SK-N-SH treated with all-trans-retinoic acid at 6 μM for 48 hours (cell line): Measurements from ENCODE around the gene EMX2.
"Not testable (repeated sequence)": the region's sequence is repeated elsewhere in the genome, so short reads cannot be mapped to it uniquely, and the experiment has no call there.

Experiments used
- ATAC-seq: fragments of 200-7000 bp; cut with Tn5 transposase; 3 replicates; pipeline ENCODE4 v1.9.1; 2020; ENCODE audit warnings: mild to moderate bottlenecking, moderate library complexity
- BACH2 ChIP-seq: fragments of 250-450 bp; sonication (Bioruptor Pico); IDR thresholded peaks from 2 replicates; pipeline ENCODE4 v1.9.0; 2021; ENCODE audit warnings: mild to moderate bottlenecking, borderline replicate concordance
- CSDC2 ChIP-seq: fragments of 250-450 bp; sonication (Bioruptor Pico); IDR thresholded peaks from 2 replicates; pipeline ENCODE4 v1.5.0; 2020; ENCODE audit warnings: mild to moderate bottlenecking, moderate library complexity
- CSRNP3 ChIP-seq: fragments of 250-450 bp; sonication (Bioruptor Pico); IDR thresholded peaks from 2 replicates; pipeline ENCODE4 v1.5.1; 2021; ENCODE audit warnings: mild to moderate bottlenecking, moderate library complexity
- ESRRG ChIP-seq: fragments of 250-450 bp; sonication (Bioruptor Pico); IDR thresholded peaks from 2 replicates; pipeline ENCODE4 v1.6.1; 2021; ENCODE audit warnings: mild to moderate bottlenecking
- ISL1 ChIP-seq: fragments of 250-450 bp; sonication (Bioruptor Pico); IDR thresholded peaks from 2 replicates; pipeline ENCODE4 v2.1.2; 2022; ENCODE audit warnings: mild to moderate bottlenecking, moderate library complexity
- OSR1 ChIP-seq: fragments of 250-450 bp; sonication (Bioruptor Pico); IDR thresholded peaks from 2 replicates; pipeline ENCODE4 v1.8.0; 2022; ENCODE audit warnings: moderate library complexity, mild to moderate bottlenecking, inconsistent platforms
- PATZ1 ChIP-seq: fragments of 250-450 bp; sonication (Bioruptor Pico); IDR thresholded peaks from 2 replicates; pipeline ENCODE4 v1.8.0; 2020; ENCODE audit warnings: mild to moderate bottlenecking, moderate library complexity, borderline replicate concordance
- RARB ChIP-seq: fragments of 250-450 bp; sonication (Bioruptor Pico); IDR thresholded peaks from 2 replicates; pipeline ENCODE4 v1.8.0; 2021; ENCODE audit warnings: mild to moderate bottlenecking, moderate library complexity
- SNAI2 ChIP-seq: fragments of 250-450 bp; sonication (Bioruptor Pico); IDR thresholded peaks from 2 replicates; pipeline ENCODE4 v1.5.0; 2020; ENCODE audit warnings: mild to moderate bottlenecking, moderate library complexity
- TCF4 ChIP-seq: fragments of 250-450 bp; sonication (Bioruptor Pico); IDR thresholded peaks from 2 replicates; pipeline ENCODE4 v1.8.0; 2021; ENCODE audit warnings: mild to moderate bottlenecking, moderate library complexity, borderline replicate concordance
- TOX ChIP-seq: fragments of 250-450 bp; sonication (Bioruptor Pico); IDR thresholded peaks from 2 replicates; pipeline ENCODE4 v1.8.0; 2021; ENCODE audit warnings: mild to moderate bottlenecking, moderate library complexity, borderline replicate concordance
- ZC3H10 ChIP-seq: fragments of 250-450 bp; sonication (Bioruptor Pico); IDR thresholded peaks from 2 replicates; pipeline ENCODE4 v1.5.1; 2021; ENCODE audit warnings: mild to moderate bottlenecking, moderate library complexity
- ZFP30 ChIP-seq: fragments of 450-650 bp; formaldehyde crosslinking; IDR thresholded peaks from 2 replicates; pipeline ENCODE4 v1.5.0; 2022; ENCODE audit warnings: mild to moderate bottlenecking, moderate library complexity
- ZNF565 ChIP-seq: fragments of 450-650 bp; formaldehyde crosslinking; conservative IDR thresholded peaks from 2 replicates; pipeline ENCODE4 v1.5.0; 2020; ENCODE audit warnings: low read depth, mild to moderate bottlenecking, moderate library complexity
- ZNF70 ChIP-seq: fragments of 450-650 bp; formaldehyde crosslinking; IDR thresholded peaks from 2 replicates; pipeline ENCODE4 v1.5.0; 2020; ENCODE audit warnings: mild to moderate bottlenecking, moderate library complexity
- ZNF8 ChIP-seq: fragments of 450-650 bp; formaldehyde crosslinking; IDR thresholded peaks from 2 replicates; pipeline ENCODE4 v1.5.0; 2020; ENCODE audit warnings: mild to moderate bottlenecking, moderate library complexity
- TF ChIP-seq, protein P1 (sequence below): fragments of 250-450 bp; sonication (Bioruptor Pico); IDR thresholded peaks from 2 replicates; pipeline ENCODE4 v1.5.1; 2020; ENCODE audit warnings: low read depth, mild to moderate bottlenecking, moderate library complexity
- TF ChIP-seq, protein P2 (sequence below): fragments of 250-450 bp; sonication (Bioruptor Pico); IDR thresholded peaks from 2 replicates; pipeline ENCODE4 v1.5.0; 2020; ENCODE audit warnings: mild to moderate bottlenecking, moderate library complexity

Gene EMX2

DNA sequence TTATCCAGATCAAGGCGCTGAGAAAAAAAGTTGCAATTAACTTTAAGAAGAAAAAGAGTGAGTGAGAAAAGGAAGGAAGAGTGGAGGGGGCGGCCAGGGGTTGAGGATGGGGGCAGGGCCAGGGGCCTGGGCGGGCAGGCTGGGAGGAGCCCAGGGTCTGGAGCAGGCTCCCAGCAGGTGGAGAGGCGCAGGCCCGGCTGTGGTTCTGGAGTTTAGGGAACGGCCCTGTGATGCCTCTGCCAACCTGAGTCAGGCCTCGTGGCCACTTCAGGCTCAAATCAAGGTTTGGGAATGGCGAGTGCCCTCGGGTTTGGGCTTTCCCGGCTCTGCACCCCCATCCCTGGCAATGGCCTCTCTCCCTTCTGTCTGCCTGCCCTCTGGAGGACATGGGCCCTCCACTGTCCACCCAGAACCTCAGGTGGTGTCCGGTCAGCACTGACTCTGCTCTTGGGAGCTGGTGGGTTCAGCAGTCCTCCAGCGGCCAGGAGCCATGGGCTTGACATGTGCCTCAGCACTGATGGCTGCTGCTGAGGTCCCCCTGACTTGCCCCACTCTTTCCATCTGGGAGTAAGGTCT, 41.0 kb upstream of the EMX2 start:
- ATAC-seq = no peak
- no peak for TF ChIP-seq ZNF565 (CRISPR knock-in tag)
- TF ChIP-seq ZNF8 (CRISPR knock-in tag) = no peak
- TF ChIP-seq CSRNP3 (CRISPR knock-in tag) = no peak
- TF ChIP-seq TCF4 (CRISPR knock-in tag) = no peak
- no peak for TF ChIP-seq TOX (CRISPR knock-in tag)

- ATAC-seq = no peak; the same call in 2 of the 3 replicates
- no peak for TF ChIP-seq RARB (CRISPR knock-in tag)
- no peak for TF ChIP-seq ZNF8 (CRISPR knock-in tag)
- TF ChIP-seq TOX (CRISPR knock-in tag) = no peak
- TF ChIP-seq ZNF70 (CRISPR knock-in tag) = no peak
- no peak for TF ChIP-seq ZNF565 (CRISPR knock-in tag)
- no peak for TF ChIP-seq OSR1 (CRISPR knock-in tag)
- no peak for TF ChIP-seq BACH2 (CRISPR knock-in tag)
- TF ChIP-seq ESRRG (CRISPR knock-in tag) = no peak
- no peak for TF ChIP-seq ZFP30
- TF ChIP-seq CSRNP3 (CRISPR knock-in tag) = no peak
- no peak for TF ChIP-seq CSDC2 (CRISPR knock-in tag)
- no peak for TF ChIP-seq ISL1 (CRISPR knock-in tag)
- TF ChIP-seq, protein P1, sequence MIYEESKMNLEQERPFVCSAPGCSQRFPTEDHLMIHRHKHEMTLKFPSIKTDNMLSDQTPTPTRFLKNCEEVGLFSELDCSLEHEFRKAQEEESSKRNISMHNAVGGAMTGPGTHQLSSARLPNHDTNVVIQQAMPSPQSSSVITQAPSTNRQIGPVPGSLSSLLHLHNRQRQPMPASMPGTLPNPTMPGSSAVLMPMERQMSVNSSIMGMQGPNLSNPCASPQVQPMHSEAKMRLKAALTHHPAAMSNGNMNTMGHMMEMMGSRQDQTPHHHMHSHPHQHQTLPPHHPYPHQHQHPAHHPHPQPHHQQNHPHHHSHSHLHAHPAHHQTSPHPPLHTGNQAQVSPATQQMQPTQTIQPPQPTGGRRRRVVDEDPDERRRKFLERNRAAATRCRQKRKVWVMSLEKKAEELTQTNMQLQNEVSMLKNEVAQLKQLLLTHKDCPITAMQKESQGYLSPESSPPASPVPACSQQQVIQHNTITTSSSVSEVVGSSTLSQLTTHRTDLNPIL (CRISPR knock-in tag) = no peak
Observed at GRCh38 chr10:117502421-117503243, 39.9 kb upstream of the EMX2 start.

- no peak; the same call in 2 of the 3 replicates for ATAC-seq
Observed at GRCh38 chr10:117503244-117504205, 39.0 kb upstream of the EMX2 start.

DNA sequence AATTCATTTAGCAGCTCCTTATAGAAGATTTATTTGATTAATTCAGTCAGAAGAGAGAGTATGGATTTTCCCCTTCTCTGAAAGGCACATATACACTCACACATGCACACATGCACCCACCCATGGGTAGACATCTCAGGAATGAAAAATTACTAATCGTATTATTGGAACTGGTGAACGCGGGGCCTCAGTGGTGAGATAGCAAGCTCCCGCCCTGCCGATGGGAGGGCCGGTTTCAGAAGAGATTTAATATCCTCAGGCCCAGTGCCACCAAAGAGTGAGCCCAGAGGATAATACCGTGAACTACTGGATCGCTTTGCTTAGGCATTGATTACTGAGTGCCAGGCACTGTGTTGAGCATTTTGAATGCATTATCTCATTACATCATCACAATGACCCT, 38.0 kb upstream of the EMX2 start:
- TF ChIP-seq ZFP30 (no peak), ZNF70 (CRISPR knock-in tag) (peak; percentile 48; the same call in 1 of the 2 replicates)
- TF ChIP-seq, all 23 proteins: peak for 1
- no peak for ATAC-seq

More at GRCh38 chr10:117503244-117504205, 39.0 kb upstream of the EMX2 start:
- TF ChIP-seq TCF4 (CRISPR knock-in tag) (peak; percentile 88), ZNF565 (CRISPR knock-in tag) (no peak)

DNA sequence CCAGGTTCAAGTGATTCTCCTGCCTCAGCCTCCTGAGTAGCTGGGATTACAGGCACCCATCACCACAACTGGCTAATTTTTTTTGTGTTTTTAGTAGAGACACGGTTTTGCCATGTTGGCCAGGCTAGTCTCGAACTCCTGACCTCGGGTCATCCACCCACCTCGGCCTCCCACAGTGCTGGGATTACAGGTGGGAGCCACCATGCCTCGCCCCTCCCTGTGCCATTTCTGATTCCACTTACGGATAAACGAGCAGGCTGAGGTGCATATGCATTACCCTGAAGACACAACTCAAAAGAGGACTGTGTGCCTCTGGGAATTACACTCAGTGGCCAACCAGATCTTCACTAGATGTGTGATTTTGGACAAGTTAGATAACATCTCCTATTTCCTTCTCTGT, 35.5 kb upstream of the EMX2 start:
- not testable (repeated sequence) for ATAC-seq

DNA sequence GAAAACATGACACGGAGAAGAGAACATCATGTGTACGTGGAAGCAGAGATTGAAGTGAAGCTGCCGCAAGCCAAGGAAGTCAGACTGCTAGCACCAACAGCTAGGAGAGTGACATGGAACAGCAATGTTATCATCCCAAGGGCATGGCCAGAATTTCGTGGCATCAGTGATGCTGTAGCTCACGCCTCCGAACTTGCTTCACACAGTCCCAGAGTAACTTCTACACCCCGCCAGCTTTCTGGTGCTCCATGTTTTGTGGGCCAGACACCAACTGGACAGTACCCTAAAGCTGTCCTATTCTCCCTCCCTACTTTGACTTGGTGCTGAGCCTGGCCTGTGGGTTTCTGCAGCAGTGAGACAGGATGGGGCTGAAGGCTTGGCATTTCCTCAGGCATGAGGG, 33.0 kb upstream of the EMX2 start:
- no peak for ATAC-seq
- TF ChIP-seq ZFP30 = no peak
- TF ChIP-seq PATZ1 = no peak
- no peak for TF ChIP-seq RARB (CRISPR knock-in tag)
- TF ChIP-seq ZNF8 (CRISPR knock-in tag) = no peak
- TF ChIP-seq SNAI2 = no peak
- TF ChIP-seq, protein P2, sequence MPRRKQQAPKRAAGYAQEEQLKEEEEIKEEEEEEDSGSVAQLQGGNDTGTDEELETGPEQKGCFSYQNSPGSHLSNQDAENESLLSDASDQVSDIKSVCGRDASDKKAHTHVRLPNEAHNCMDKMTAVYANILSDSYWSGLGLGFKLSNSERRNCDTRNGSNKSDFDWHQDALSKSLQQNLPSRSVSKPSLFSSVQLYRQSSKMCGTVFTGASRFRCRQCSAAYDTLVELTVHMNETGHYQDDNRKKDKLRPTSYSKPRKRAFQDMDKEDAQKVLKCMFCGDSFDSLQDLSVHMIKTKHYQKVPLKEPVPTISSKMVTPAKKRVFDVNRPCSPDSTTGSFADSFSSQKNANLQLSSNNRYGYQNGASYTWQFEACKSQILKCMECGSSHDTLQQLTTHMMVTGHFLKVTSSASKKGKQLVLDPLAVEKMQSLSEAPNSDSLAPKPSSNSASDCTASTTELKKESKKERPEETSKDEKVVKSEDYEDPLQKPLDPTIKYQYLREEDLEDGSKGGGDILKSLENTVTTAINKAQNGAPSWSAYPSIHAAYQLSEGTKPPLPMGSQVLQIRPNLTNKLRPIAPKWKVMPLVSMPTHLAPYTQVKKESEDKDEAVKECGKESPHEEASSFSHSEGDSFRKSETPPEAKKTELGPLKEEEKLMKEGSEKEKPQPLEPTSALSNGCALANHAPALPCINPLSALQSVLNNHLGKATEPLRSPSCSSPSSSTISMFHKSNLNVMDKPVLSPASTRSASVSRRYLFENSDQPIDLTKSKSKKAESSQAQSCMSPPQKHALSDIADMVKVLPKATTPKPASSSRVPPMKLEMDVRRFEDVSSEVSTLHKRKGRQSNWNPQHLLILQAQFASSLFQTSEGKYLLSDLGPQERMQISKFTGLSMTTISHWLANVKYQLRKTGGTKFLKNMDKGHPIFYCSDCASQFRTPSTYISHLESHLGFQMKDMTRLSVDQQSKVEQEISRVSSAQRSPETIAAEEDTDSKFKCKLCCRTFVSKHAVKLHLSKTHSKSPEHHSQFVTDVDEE = no peak
- TF ChIP-seq ZNF70 (CRISPR knock-in tag) = no peak
- no peak for TF ChIP-seq CSDC2 (CRISPR knock-in tag)
- TF ChIP-seq ISL1 (CRISPR knock-in tag) = no peak
- TF ChIP-seq, protein P1 (CRISPR knock-in tag) = no peak
- no peak for TF ChIP-seq ZC3H10 (CRISPR knock-in tag)
